GM03348 (cell line): ENCODE measurements around the gene ZKSCAN5.
"Not testable (repeated sequence)": the region's sequence is repeated elsewhere in the genome, so short reads cannot be mapped to it uniquely, and the experiment has no call there.

Experiments
- DNase-seq: peaks from one replicate; pipeline ENCODE4 v3.0.0; 2012; ENCODE audit warnings: low spot score

ZKSCAN5 gene

GRCh38 chr7:99497766-99498545 lies 6.5 kb upstream of the ZKSCAN5 start:
- no peak for DNase-seq

- DNase-seq = no peak
These were observed 5.9 kb upstream of the ZKSCAN5 start for GRCh38 chr7:99498546-99498944.

GRCh38 chr7:99499371-99499720 lies 5.1 kb upstream of the ZKSCAN5 start:
- DNase-seq = peak; percentile 14

GRCh38 chr7:99499721-99500636 lies 4.5 kb upstream of the ZKSCAN5 start, which contains the start of gene ZNF394:
Gene ZNF394 (minus strand): TSS chr7:99500281. CDS start chr7:99500093, 188 bp downstream.
- DNase-seq = peak; percentile 93

GRCh38 chr7:99500637-99501009 lies 3.8 kb upstream of the ZKSCAN5 start:
- DNase-seq = no peak

GRCh38 chr7:99501236-99501635 lies 3.2 kb upstream of the ZKSCAN5 start:
- DNase-seq = not testable (repeated sequence)

GRCh38 chr7:99504281-99504602 lies 220 bp upstream of the ZKSCAN5 start:
- DNase-seq = peak; percentile 98

- peak; percentile 8 for DNase-seq
These were observed 831 bp downstream of the ZKSCAN5 start for GRCh38 chr7:99505324-99505662.

GRCh38 chr7:99514050-99514449 lies 9.6 kb downstream of the ZKSCAN5 start:
- DNase-seq = peak; percentile 37

GRCh38 chr7:99521399-99521798 lies 16.9 kb downstream of the ZKSCAN5 start:
- no peak for DNase-seq

GRCh38 chr7:99525713-99526440 lies 21.4 kb downstream of the ZKSCAN5 start:
- no peak for DNase-seq

- no peak for DNase-seq
These were observed 26.9 kb downstream of the ZKSCAN5 start for GRCh38 chr7:99531354-99531765.

GRCh38 chr7:99535667-99536066 lies 31.2 kb downstream of the ZKSCAN5 start:
- no peak for DNase-seq

- DNase-seq = no peak
These were observed 34.9 kb downstream of the ZKSCAN5 start for GRCh38 chr7:99539213-99539811.

- DNase-seq = no peak
These were observed 36.1 kb downstream of the ZKSCAN5 start for GRCh38 chr7:99540542-99540941.

GRCh38 chr7:99541212-99541611 lies 36.8 kb downstream of the ZKSCAN5 start:
- no peak for DNase-seq

GRCh38 chr7:99543081-99543671 lies 38.7 kb downstream of the ZKSCAN5 start:
- DNase-seq = no peak

- DNase-seq = no peak
These were observed 39.5 kb downstream of the ZKSCAN5 start for GRCh38 chr7:99543916-99544315.

- DNase-seq = not testable (repeated sequence)
These were observed 40.8 kb downstream of the ZKSCAN5 start for GRCh38 chr7:99545308-99545707.

GRCh38 chr7:99549545-99549944 lies 45.1 kb downstream of the ZKSCAN5 start:
- not testable (repeated sequence) for DNase-seq

- DNase-seq = peak; percentile 23
These were observed 46.9 kb downstream of the ZKSCAN5 start for GRCh38 chr7:99551334-99551733.
